Activated CD4-positive, alpha-beta memory T cell treated with anti-CD3 and anti-CD28 coated beads for 36 hours (primary cell): Measurements from ENCODE around the gene VAMP4. TPM values are rescaled to one million over a fixed set of nuclear protein-coding genes. Genes with fewer than 3 reads are reported as not detected.

Experiments used
- CTCF ChIA-PET: fragments of 350-600 bp; sonication (Branson Sonifier 250); formaldehyde crosslinking; loops from one replicate; lab custom pipeline; 2021; ENCODE audit warnings: antibody characterized with exemption, inconsistent platforms; lab: Charles Lee
- POLR2A ChIA-PET: fragments of 350-600 bp; sonication (Branson Sonifier 250); formaldehyde crosslinking; loops from one replicate; lab custom pipeline; 2021; ENCODE audit warnings: antibody characterized with exemption; lab: Charles Lee
- DNase-seq: peaks from one replicate; pipeline ENCODE4 v3.0.0-alpha.2; 2020
- H3K27ac Mint-ChIP-seq: one replicate; pipeline ENCODE4 v1.8.0; 2021; ENCODE audit warnings: mixed read lengths
- H3K27me3 Mint-ChIP-seq: one replicate; pipeline ENCODE4 v1.8.0; 2021; ENCODE audit warnings: mixed read lengths
- H3K36me3 Mint-ChIP-seq: one replicate; pipeline ENCODE4 v1.8.0; 2021; ENCODE audit warnings: mixed read lengths
- H3K4me1 Mint-ChIP-seq: one replicate; pipeline ENCODE4 v1.8.0; 2021; ENCODE audit warnings: low read depth, mixed read lengths
- H3K4me3 Mint-ChIP-seq: one replicate; pipeline ENCODE4 v1.8.0; 2021; ENCODE audit warnings: mild to moderate bottlenecking, mixed read lengths
- H3K9me3 Mint-ChIP-seq: one replicate; pipeline ENCODE4 v1.8.0; 2021; ENCODE audit warnings: mixed read lengths
- intact Hi-C: fragments of 100-400 bp; cut with micrococcal nuclease; formaldehyde crosslinking; loops from one replicate; pipeline ENCODE4 v1.15.1; 2023
- total RNA-seq, 2 experiments: library from RNA; stranded (reverse); gene quantifications; one replicate each; pipeline ENCODE4 v1.2.3, GENCODE V29; 2021

VAMP4 gene
- total RNA-seq = 10 to 100 TPM; 13.2 to 14.2 TPM

- peaks cover 47% of the 10 kb centered on the region for H3K4me1 Mint-ChIP-seq
- no peaks in the 10 kb centered on the region for H3K27me3 Mint-ChIP-seq
- peak within 1 kb of the TSS; percentile 100 for H3K27ac Mint-ChIP-seq
- H3K9me3 Mint-ChIP-seq = no peaks in the 10 kb centered on the region
- peak; percentile 92 for DNase-seq
- POLR2A ChIA-PET = interaction anchor here (1.0 to 3.1 kb wide), 7 partner anchors 35 to 256 kb away, joined by 3 to 11 read pairs (median 3); partner anchors contain the start of genes METTL13 and PRRC2C
- CTCF ChIA-PET = interaction anchor here (1.0 to 3.0 kb wide), 6 partner anchors 23 to 986 kb away, joined by 3 to 8 read pairs (median 5); partner anchors contain the start of gene PRRC2C
- H3K4me3 Mint-ChIP-seq = peak within 1 kb of the TSS; percentile 99
- peaks cover 4% of the 10 kb centered on the region for H3K36me3 Mint-ChIP-seq
- intact Hi-C loops = loop anchor here (1.0 to 10.0 kb wide), 8 partner anchors 39 to 1947 kb away; partner anchors contain the start of genes DNM3, METTL13, METTL18 and PRRC2C
Measured at GRCh38 chr1:171741872-171742576, at the start of gene VAMP4. VAMP4 (minus strand) TSS chr1:171742065; CDS start chr1:171738414, 3,651 bp downstream.

- ChIA-PET CTCF (interaction anchor here (4.4 kb wide), 1 partner anchor 11 kb away, joined by 17 read pairs; no protein-coding TSS in a partner anchor), POLR2A (interaction anchor here (0.6 kb wide), 1 partner anchor 58 kb away, joined by 3 read pairs; no protein-coding TSS in a partner anchor)
- Mint-ChIP-seq H3K4me1 (peaks cover 42% of the 10 kb centered on the region), H3K9me3 (no peaks in the 10 kb centered on the region), H3K4me3 (no peak overlapping the region), H3K36me3 (peaks cover 75% of the 10 kb centered on the region), H3K27me3 (no peaks in the 10 kb centered on the region), H3K27ac (no peak overlapping the region)
- no peak for DNase-seq
- intact Hi-C loops = loop anchor here (5.0 kb wide), 1 partner anchor 87 kb away; no protein-coding TSS in a partner anchor
Measured at GRCh38 chr1:171790318-171790717, 48.5 kb upstream of the VAMP4 start.

- H3K4me3 Mint-ChIP-seq = no peak overlapping the region
- DNase-seq = no peak
- CTCF ChIA-PET = interaction anchor here (4.4 kb wide), 1 partner anchor 13 kb away, joined by 17 read pairs; no protein-coding TSS in a partner anchor
- H3K27me3 Mint-ChIP-seq = no peaks in the 10 kb centered on the region
- H3K27ac Mint-ChIP-seq = no peak overlapping the region
- intact Hi-C loops = loop anchor here (10.0 kb wide), 1 partner anchor 656 kb away; the partner anchor contains the start of gene PIGC
- H3K9me3 Mint-ChIP-seq = no peaks in the 10 kb centered on the region
- H3K4me1 Mint-ChIP-seq = peaks cover 45% of the 10 kb centered on the region
- peaks cover 70% of the 10 kb centered on the region for H3K36me3 Mint-ChIP-seq
- POLR2A ChIA-PET = no interaction called here
Measured at GRCh38 chr1:171788696-171789095, 46.8 kb upstream of the VAMP4 start.

GRCh38 chr1:171787686-171788480 lies 46.0 kb upstream of the VAMP4 start:
- H3K4me1 Mint-ChIP-seq = peaks cover 50% of the 10 kb centered on the region
- ChIA-PET POLR2A (no interaction called here), CTCF (no interaction called here)
- no peak overlapping the region for H3K4me3 Mint-ChIP-seq
- peaks cover 74% of the 10 kb centered on the region for H3K36me3 Mint-ChIP-seq
- no peak for DNase-seq
- H3K9me3 Mint-ChIP-seq = no peaks in the 10 kb centered on the region
- no peaks in the 10 kb centered on the region for H3K27me3 Mint-ChIP-seq
- H3K27ac Mint-ChIP-seq = no peak overlapping the region
- intact Hi-C loops = loop anchor here (10.0 kb wide), 1 partner anchor 657 kb away; the partner anchor contains the start of gene PIGC

- Mint-ChIP-seq H3K9me3 (no peaks in the 10 kb centered on the region), H3K4me1 (peaks cover 51% of the 10 kb centered on the region), H3K27me3 (no peaks in the 10 kb centered on the region), H3K4me3 (no peak overlapping the region), H3K36me3 (peaks cover 65% of the 10 kb centered on the region), H3K27ac (peak overlapping the region; percentile 50)
- intact Hi-C loops = loop anchor here (10.0 kb wide), 1 partner anchor 658 kb away; the partner anchor contains the start of gene PIGC
- CTCF ChIA-PET = interaction anchor here (2.9 kb wide), 1 partner anchor 15 kb away, joined by 19 read pairs; no protein-coding TSS in a partner anchor
- no peak for DNase-seq
- POLR2A ChIA-PET = interaction anchor here (2.6 kb wide), 1 partner anchor 43 kb away, joined by 11 read pairs; no protein-coding TSS in a partner anchor
Measured at GRCh38 chr1:171786534-171786933, 44.7 kb upstream of the VAMP4 start.

GRCh38 chr1:171785766-171786165 lies 43.9 kb upstream of the VAMP4 start:
- CTCF ChIA-PET = interaction anchor here (1.1 to 2.9 kb wide), 3 partner anchors 15 to 199 kb away, joined by 3 to 19 read pairs (median 6); no protein-coding TSS in a partner anchor
- H3K27ac Mint-ChIP-seq = peak overlapping the region; percentile 74

GRCh38 chr1:171784784-171785183 lies 42.9 kb upstream of the VAMP4 start:
- H3K36me3 Mint-ChIP-seq = peaks cover 57% of the 10 kb centered on the region
- CTCF ChIA-PET = interaction anchor here (1.1 to 2.9 kb wide), 3 partner anchors 16 to 200 kb away, joined by 3 to 19 read pairs (median 6); no protein-coding TSS in a partner anchor
- H3K9me3 Mint-ChIP-seq = no peaks in the 10 kb centered on the region
- peak overlapping the region; percentile 42 for H3K4me3 Mint-ChIP-seq
- DNase-seq = peak; percentile 24
- H3K4me1 Mint-ChIP-seq = peaks cover 67% of the 10 kb centered on the region
- intact Hi-C loops = loop anchor here (5.0 to 10.0 kb wide), 3 partner anchors 127 to 913 kb away; partner anchors contain the start of gene PIGC
- no peaks in the 10 kb centered on the region for H3K27me3 Mint-ChIP-seq
- H3K27ac Mint-ChIP-seq = peak overlapping the region; percentile 74
- POLR2A ChIA-PET = interaction anchor here (1.3 to 2.6 kb wide), 2 partner anchors 9 to 42 kb away, joined by 5 to 11 read pairs; no protein-coding TSS in a partner anchor

More at GRCh38 chr1:171785766-171786165, 43.9 kb upstream of the VAMP4 start:
- Mint-ChIP-seq H3K27me3 (no peaks in the 10 kb centered on the region), H3K4me1 (peaks cover 57% of the 10 kb centered on the region), H3K4me3 (no peak overlapping the region), H3K9me3 (no peaks in the 10 kb centered on the region), H3K36me3 (peaks cover 63% of the 10 kb centered on the region)
- intact Hi-C loops = loop anchor here (10.0 kb wide), 1 partner anchor 659 kb away; the partner anchor contains the start of gene PIGC
- DNase-seq = no peak
- POLR2A ChIA-PET = interaction anchor here (0.8 to 2.6 kb wide), 3 partner anchors 8 to 43 kb away, joined by 3 to 11 read pairs (median 5); no protein-coding TSS in a partner anchor

- ChIA-PET CTCF (interaction anchor here (1.7 to 2.9 kb wide), 2 partner anchors 17 to 201 kb away, joined by 6 to 19 read pairs; no protein-coding TSS in a partner anchor), POLR2A (interaction anchor here (1.3 kb wide), 1 partner anchor 10 kb away, joined by 5 read pairs; no protein-coding TSS in a partner anchor)
- no peak for DNase-seq
- Mint-ChIP-seq H3K4me3 (no peak overlapping the region), H3K9me3 (no peaks in the 10 kb centered on the region), H3K27ac (peak overlapping the region; percentile 74), H3K36me3 (peaks cover 50% of the 10 kb centered on the region), H3K27me3 (no peaks in the 10 kb centered on the region), H3K4me1 (peaks cover 67% of the 10 kb centered on the region)
- intact Hi-C loops = loop anchor here (5.0 to 10.0 kb wide), 3 partner anchors 127 to 913 kb away; partner anchors contain the start of gene PIGC
Measured at GRCh38 chr1:171783816-171784530, 42.1 kb upstream of the VAMP4 start.

- intact Hi-C loops = loop anchor here (1.0 to 10.0 kb wide), 9 partner anchors 13 to 916 kb away; partner anchors contain the start of genes DNM3, PIGC and VAMP4
- DNase-seq = peak; percentile 99
- Mint-ChIP-seq H3K4me3 (peak within 1 kb of the TSS; percentile 96), H3K36me3 (peaks cover 28% of the 10 kb centered on the region), H3K4me1 (peaks cover 59% of the 10 kb centered on the region), H3K27me3 (no peaks in the 10 kb centered on the region), H3K27ac (peak within 1 kb of the TSS; percentile 94), H3K9me3 (no peaks in the 10 kb centered on the region)
- CTCF ChIA-PET = interaction anchor here (1.1 to 1.7 kb wide), 4 partner anchors 19 to 204 kb away, joined by 3 to 5 read pairs (median 4); no protein-coding TSS in a partner anchor
- POLR2A ChIA-PET = interaction anchor here (0.6 to 1.7 kb wide), 3 partner anchors 13 to 51 kb away, joined by 3 to 9 read pairs (median 3); partner anchors contain the start of gene VAMP4
Measured at GRCh38 chr1:171781176-171781875, 39.5 kb upstream of the VAMP4 start, which contains the start of gene METTL13. METTL13 (plus strand) TSS chr1:171781660; CDS start chr1:171781968, 308 bp downstream.
